ENCODE measurements around the gene PARD3B.

GRCh38 chr2:205053827-205054410, 508.6 kb downstream of the PARD3B start:
- TF ChIP-seq POLR2A (IDR thresholded peaks at IDR 0.05): no peak
- TF ChIP-seq CTCF (IDR thresholded peaks at IDR 0.05): no peak
